BLaER1 (cell line): ENCODE results near the gene ZNF784.

Source experiments
- H3K27ac ChIP-seq: shearing (Covaris generic); formaldehyde crosslinking; 2 replicates; pipeline ENCODE4 v1.8.1; 2022
- H3K27me3 ChIP-seq: shearing (Covaris generic); formaldehyde crosslinking; 2 replicates; pipeline ENCODE4 v1.8.1; 2022
- H3K36me3 ChIP-seq: shearing (Covaris generic); formaldehyde crosslinking; 2 replicates; pipeline ENCODE4 v1.8.1; 2022
- H3K4me1 ChIP-seq: shearing (Covaris generic); formaldehyde crosslinking; 2 replicates; pipeline ENCODE4 v1.8.1; 2022
- H3K4me2 ChIP-seq: shearing (Covaris generic); formaldehyde crosslinking; 2 replicates; pipeline ENCODE4 v1.8.1; 2022
- H3K4me3 ChIP-seq: shearing (Covaris generic); formaldehyde crosslinking; 2 replicates; pipeline ENCODE4 v1.8.1; 2022
- H3K9ac ChIP-seq: shearing (Covaris generic); formaldehyde crosslinking; 2 replicates; pipeline ENCODE4 v1.8.1; 2022
- H3K9me3 ChIP-seq: shearing (Covaris generic); formaldehyde crosslinking; 2 replicates; pipeline ENCODE4 v1.8.1; 2022
- H4K20me1 ChIP-seq: shearing (Covaris generic); formaldehyde crosslinking; 2 replicates; pipeline ENCODE4 v1.8.1; 2022
- Cebpa-rat ChIP-seq: shearing (Covaris generic); IDR thresholded peaks from 2 replicates; pipeline ENCODE4 v1.8.1; 2022

Gene ZNF784

GRCh38 chr19:55599468-55599841 is 24.9 kb downstream of the ZNF784 start, which contains the start of gene FIZ1:
TSS of gene FIZ1 (minus strand) at chr19:55599517. CDS start at chr19:55597865, 1,652 bp downstream.
- H4K20me1 ChIP-seq: no peaks in the 10 kb centered on the region
- H3K4me1 ChIP-seq: peaks cover 29% of the 10 kb centered on the region
- peak within 1 kb of the TSS; percentile 90 for H3K4me2 ChIP-seq
- H3K27ac ChIP-seq: peak within 1 kb of the TSS; percentile 97
- H3K4me3 ChIP-seq: peak within 1 kb of the TSS; percentile 72
- no peaks in the 10 kb centered on the region for H3K27me3 ChIP-seq
- TF ChIP-seq Cebpa-rat: no peak
- peaks cover 53% of the 10 kb centered on the region for H3K36me3 ChIP-seq
- peak within 1 kb of the TSS; percentile 94 for H3K9ac ChIP-seq
- peaks cover 14% of the 10 kb centered on the region; the same call in 1 of the 2 replicates for H3K9me3 ChIP-seq

DNA sequence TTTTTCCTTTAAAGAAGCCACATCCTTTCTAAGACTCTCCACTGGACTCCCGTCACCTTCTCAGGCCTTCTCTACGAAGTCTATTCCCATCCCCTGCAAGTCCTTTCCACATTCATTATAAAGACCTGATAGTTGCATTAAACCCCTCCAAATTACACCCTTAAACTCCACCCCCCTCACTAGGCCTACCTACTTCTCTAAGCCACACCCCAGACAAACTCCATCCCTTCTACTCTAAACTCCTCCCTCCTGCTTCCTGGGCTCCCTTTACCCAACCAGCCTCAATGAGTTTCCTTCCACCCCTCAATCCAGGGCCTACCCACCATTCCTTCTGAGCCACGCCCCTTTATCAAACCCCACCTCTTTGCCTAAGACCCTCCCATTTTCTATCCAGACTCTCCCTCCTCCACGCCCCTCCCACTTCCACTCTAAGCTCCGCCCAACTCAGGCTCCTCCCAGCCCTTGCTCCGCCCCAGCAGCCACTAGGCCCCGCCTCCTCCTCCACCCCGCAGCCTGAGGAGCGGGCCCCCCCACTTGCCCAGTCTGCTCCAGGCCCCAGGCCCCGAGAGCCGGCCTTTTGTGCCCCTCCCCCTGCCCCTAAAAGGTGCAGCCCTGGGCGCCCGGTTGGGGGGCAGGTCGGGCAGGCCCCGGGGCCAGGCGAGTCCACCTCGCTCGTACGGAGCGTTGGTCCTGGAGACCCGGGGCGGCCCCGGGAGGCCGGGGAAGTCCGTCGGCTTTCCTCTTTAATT is 25.5 kb downstream of the ZNF784 start:
- H3K9me3 ChIP-seq: peaks cover 14% of the 10 kb centered on the region; the same call in 1 of the 2 replicates
- no peak for TF ChIP-seq Cebpa-rat
- peaks cover 23% of the 10 kb centered on the region for H3K4me1 ChIP-seq
- H3K4me3 ChIP-seq: peak overlapping the region; percentile 72
- peak overlapping the region; percentile 94 for H3K9ac ChIP-seq
- peaks cover 57% of the 10 kb centered on the region for H3K36me3 ChIP-seq
- H3K27me3 ChIP-seq: no peaks in the 10 kb centered on the region
- peak overlapping the region; percentile 97 for H3K27ac ChIP-seq
- H3K4me2 ChIP-seq: peak overlapping the region; percentile 65
- H4K20me1 ChIP-seq: no peaks in the 10 kb centered on the region

GRCh38 chr19:55598034-55598433 is 26.3 kb downstream of the ZNF784 start:
- no peak overlapping the region for H3K27ac ChIP-seq
- H3K9ac ChIP-seq: no peak overlapping the region
- H3K4me3 ChIP-seq: no peak overlapping the region
- H4K20me1 ChIP-seq: no peaks in the 10 kb centered on the region
- H3K27me3 ChIP-seq: no peaks in the 10 kb centered on the region
- H3K4me1 ChIP-seq: peaks cover 21% of the 10 kb centered on the region
- H3K4me2 ChIP-seq: peak overlapping the region; percentile 58; the same call in 1 of the 2 replicates
- H3K36me3 ChIP-seq: peaks cover 62% of the 10 kb centered on the region
- no peak for TF ChIP-seq Cebpa-rat
- peaks cover 14% of the 10 kb centered on the region; the same call in 1 of the 2 replicates for H3K9me3 ChIP-seq

DNA sequence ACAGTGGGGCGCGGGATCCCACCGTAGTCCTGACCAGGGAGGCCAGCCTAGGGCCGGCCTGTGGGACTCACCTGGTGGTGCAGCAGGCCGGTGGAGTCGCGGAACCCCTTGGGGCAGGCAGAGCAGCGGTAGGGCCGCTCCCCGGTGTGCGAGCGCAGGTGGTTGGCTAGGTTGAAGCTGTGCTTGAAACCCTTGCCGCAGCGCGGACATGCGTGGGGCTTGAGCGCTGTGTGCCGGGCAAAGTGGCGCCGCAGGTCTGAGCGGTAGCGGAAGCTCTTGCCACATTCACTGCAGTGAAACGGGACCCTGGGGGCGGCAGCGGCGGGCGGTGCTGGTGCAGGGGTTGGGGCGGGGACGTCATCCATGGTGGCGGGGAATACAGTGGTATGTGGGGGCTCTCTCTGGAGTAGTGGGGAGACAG is 26.9 kb downstream of the ZNF784 start:
- Histone ChIP-seq H3K27ac (no peak overlapping the region), H3K4me2 (no peak overlapping the region), H4K20me1 (no peaks in the 10 kb centered on the region), H3K4me1 (peaks cover 21% of the 10 kb centered on the region), H3K27me3 (no peaks in the 10 kb centered on the region), H3K9me3 (peaks cover 14% of the 10 kb centered on the region; the same call in 1 of the 2 replicates), H3K4me3 (no peak overlapping the region), H3K9ac (no peak overlapping the region), H3K36me3 (peaks cover 62% of the 10 kb centered on the region)
- no peak for TF ChIP-seq Cebpa-rat

DNA sequence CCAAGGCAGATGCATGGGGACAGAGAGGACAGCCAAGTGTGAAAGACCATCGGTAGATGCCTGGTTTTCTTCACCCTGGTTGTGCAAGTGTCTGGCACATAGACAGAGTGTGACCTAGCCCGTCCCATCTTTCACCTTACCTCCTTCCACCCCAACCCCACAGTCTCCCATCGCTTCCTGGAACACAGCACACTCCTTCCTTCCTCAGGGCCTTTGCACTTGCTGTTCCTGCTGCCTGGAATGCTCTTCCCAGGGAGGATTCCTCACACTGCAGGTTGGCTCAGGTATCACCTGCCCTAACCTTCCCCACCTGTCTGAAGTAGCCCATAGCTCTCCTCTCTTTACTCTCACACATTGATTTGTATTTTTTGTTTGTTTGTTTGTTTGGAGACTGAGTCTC is 28.1 kb downstream of the ZNF784 start:
- H3K4me3 ChIP-seq: no peak overlapping the region
- no peaks in the 10 kb centered on the region for H4K20me1 ChIP-seq
- peaks cover 14% of the 10 kb centered on the region; the same call in 1 of the 2 replicates for H3K9me3 ChIP-seq
- no peak overlapping the region for H3K9ac ChIP-seq
- no peaks in the 10 kb centered on the region for H3K27me3 ChIP-seq
- H3K4me1 ChIP-seq: peaks cover 16% of the 10 kb centered on the region
- no peak for TF ChIP-seq Cebpa-rat
- H3K27ac ChIP-seq: no peak overlapping the region
- H3K4me2 ChIP-seq: no peak overlapping the region
- peaks cover 67% of the 10 kb centered on the region for H3K36me3 ChIP-seq

DNA sequence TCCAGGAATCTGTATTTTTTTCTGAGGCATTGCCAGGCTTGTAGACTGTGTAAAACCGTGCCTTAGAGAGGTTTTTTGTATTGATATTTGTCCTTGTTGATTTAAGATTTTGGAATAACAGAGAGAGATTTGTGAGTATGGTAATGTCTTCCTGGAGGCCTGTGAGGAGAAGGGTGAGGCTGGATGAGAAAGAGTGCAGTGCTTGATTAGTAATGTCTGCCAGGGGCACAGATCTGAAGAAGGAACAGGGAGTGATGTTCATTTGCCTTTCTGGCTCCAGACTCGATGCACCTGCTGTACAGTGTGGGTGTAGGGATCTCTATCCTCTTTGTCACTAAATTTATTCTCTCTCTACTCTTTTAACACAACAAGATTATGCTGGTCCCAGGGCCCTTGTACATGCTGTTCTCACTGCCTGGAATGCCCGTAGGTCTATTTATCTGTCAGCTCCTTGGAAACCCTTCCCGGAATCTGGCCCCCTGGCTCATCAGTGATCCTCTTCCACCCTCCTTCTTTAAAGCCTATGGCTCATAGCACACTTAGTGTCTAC is 29.3 kb downstream of the ZNF784 start:
- no peak overlapping the region for H3K9ac ChIP-seq
- TF ChIP-seq Cebpa-rat: no peak
- H3K27ac ChIP-seq: no peak overlapping the region
- H3K36me3 ChIP-seq: peaks cover 70% of the 10 kb centered on the region
- H4K20me1 ChIP-seq: no peaks in the 10 kb centered on the region
- peaks cover 14% of the 10 kb centered on the region; the same call in 1 of the 2 replicates for H3K9me3 ChIP-seq
- no peak overlapping the region for H3K4me3 ChIP-seq
- H3K4me1 ChIP-seq: peaks cover 9% of the 10 kb centered on the region
- no peaks in the 10 kb centered on the region for H3K27me3 ChIP-seq
- H3K4me2 ChIP-seq: no peak overlapping the region

DNA sequence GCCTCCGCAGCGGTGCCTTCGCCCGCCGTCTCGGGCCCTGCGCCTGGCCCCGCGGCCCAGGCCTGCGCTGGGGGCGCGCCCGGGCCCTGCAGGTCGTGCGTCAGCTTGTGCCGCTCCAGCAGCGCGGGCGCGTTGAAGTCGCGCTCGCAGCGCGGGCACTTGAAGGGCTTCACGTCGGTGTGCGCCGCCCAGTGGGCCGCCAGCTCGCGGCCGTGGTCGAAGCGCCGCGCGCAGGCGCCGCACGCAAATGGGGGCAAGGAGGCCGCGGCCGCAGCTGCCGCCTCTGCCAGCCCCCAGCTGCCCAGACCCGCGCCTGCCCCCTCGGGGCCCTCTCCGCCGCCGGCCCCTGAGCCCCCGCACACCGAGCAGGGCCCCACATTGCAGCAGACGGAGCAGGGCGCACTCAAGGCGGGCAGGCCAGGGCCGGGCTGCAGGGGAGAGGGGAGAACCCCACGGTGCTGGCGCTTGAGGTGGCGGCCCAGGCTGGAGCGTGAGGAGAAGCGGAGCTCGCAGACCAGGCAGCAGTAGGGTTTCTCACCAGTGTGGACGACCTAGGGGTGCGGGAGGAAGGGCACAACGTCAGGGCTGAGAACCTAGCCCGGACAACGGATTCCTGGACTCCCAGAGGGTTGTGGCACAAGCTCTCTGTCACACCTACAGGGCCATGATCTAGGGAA is 31.1 kb downstream of the ZNF784 start:
- no peaks in the 10 kb centered on the region for H3K27me3 ChIP-seq
- peaks cover 14% of the 10 kb centered on the region; the same call in 1 of the 2 replicates for H3K9me3 ChIP-seq
- peaks cover 70% of the 10 kb centered on the region for H3K36me3 ChIP-seq
- peaks cover 6% of the 10 kb centered on the region for H3K4me1 ChIP-seq
- H3K9ac ChIP-seq: no peak overlapping the region
- H4K20me1 ChIP-seq: no peaks in the 10 kb centered on the region
- TF ChIP-seq Cebpa-rat: no peak
- no peak overlapping the region for H3K4me2 ChIP-seq
- H3K4me3 ChIP-seq: no peak overlapping the region
- no peak overlapping the region for H3K27ac ChIP-seq

- H3K4me3 ChIP-seq: no peak overlapping the region
- peaks cover 63% of the 10 kb centered on the region for H3K36me3 ChIP-seq
- no peak overlapping the region for H3K27ac ChIP-seq
- no peak overlapping the region for H3K4me2 ChIP-seq
- H3K27me3 ChIP-seq: no peaks in the 10 kb centered on the region
- no peaks in the 10 kb centered on the region for H4K20me1 ChIP-seq
- no peak for TF ChIP-seq Cebpa-rat
- H3K9me3 ChIP-seq: peaks cover 14% of the 10 kb centered on the region; the same call in 1 of the 2 replicates
- no peak overlapping the region for H3K9ac ChIP-seq
- peaks cover 9% of the 10 kb centered on the region for H3K4me1 ChIP-seq
These were observed 31.8 kb downstream of the ZNF784 start for GRCh38 chr19:55592391-55593090.

GRCh38 chr19:55591555-55591954 is 32.8 kb downstream of the ZNF784 start:
- H3K9me3 ChIP-seq: peaks cover 14% of the 10 kb centered on the region; the same call in 1 of the 2 replicates
- H3K27me3 ChIP-seq: no peaks in the 10 kb centered on the region
- H3K27ac ChIP-seq: no peak overlapping the region
- no peak overlapping the region for H3K4me3 ChIP-seq
- no peak overlapping the region for H3K9ac ChIP-seq
- peaks cover 54% of the 10 kb centered on the region for H3K36me3 ChIP-seq
- H4K20me1 ChIP-seq: no peaks in the 10 kb centered on the region
- TF ChIP-seq Cebpa-rat: no peak
- peaks cover 18% of the 10 kb centered on the region for H3K4me1 ChIP-seq
- no peak overlapping the region for H3K4me2 ChIP-seq
